GM10248 (cell line): ENCODE measurements around the gene ZC3H18.

Source experiments
- CTCF ChIA-PET: fragments of 300-600 bp; sonication (Branson Sonifier 250); formaldehyde crosslinking; extraction: SDS; loops from one replicate; lab custom pipeline; 2021; ENCODE audit warnings: antibody characterized with exemption; lab: Yijun Ruan, JAX
- POLR2A ChIA-PET: fragments of 350-650 bp; sonication (Branson Sonifier 250); formaldehyde crosslinking; extraction: SDS; loops from one replicate; lab custom pipeline; 2020; ENCODE audit warnings: antibody characterized with exemption; lab: Yijun Ruan, JAX
- DNase-seq: peaks from one replicate; pipeline ENCODE4 v3.0.0; 2012; ENCODE audit errors: extremely low spot score
- TF ChIP-seq, protein P1 (sequence below): IDR thresholded peaks from 2 replicates; pipeline ENCODE4 v1.5.1; 2012; ENCODE audit warnings: mild to moderate bottlenecking, low read depth; ENCODE audit errors: extremely low read depth, missing control alignments, control extremely low read depth

Gene ZC3H18

DNA sequence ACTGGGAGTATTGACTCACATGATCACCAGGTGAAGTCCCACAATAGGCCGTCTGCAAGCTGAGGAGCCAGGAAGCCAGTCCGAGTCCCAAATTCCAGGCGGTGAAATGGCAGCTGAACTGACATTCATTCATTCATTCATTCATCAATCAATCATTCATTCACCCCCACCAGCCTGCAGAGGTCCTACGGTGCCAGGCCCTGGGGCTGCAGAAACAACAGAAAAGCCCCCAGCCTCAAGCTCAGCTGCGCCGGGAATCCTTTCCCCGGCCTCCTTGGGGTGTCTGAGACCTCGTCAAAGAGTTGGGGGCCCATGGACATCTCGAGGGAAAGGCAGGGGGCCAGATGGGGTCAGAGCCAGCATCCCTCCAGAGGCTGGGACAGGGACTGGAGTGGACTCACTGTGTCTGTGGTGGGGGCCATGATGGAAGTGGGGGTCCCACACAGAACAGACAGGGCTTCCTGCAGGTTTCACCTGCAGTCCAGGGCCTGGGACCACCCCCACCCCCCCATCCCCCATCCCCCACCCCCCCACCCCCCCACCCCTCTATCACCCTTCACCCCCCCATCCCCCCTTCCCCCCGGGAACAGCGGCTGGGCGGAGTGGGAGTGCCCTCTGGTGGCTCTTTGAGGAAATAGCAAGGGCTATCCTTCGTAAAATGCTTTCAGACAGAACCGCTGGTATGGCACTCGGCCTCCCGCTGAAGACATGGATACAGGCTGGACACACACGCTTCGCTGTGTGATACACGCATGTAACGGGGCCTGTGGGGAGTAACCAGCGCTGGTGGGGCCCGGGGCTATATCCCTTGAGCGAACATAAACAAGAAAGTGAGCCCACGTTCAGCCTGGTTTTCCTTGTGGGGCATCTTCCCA lies 8.5 kb upstream of the ZC3H18 start:
- DNase-seq, result peak; percentile 71
- ChIA-PET POLR2A (no interaction called here), CTCF (interaction anchor here (0.7 to 1.9 kb wide), 14 partner anchors 8 to 296 kb away, joined by 3 to 8 read pairs (median 4); partner anchors contain the start of genes TRAPPC2L and ZC3H18)
- TF ChIP-seq, protein P1, sequence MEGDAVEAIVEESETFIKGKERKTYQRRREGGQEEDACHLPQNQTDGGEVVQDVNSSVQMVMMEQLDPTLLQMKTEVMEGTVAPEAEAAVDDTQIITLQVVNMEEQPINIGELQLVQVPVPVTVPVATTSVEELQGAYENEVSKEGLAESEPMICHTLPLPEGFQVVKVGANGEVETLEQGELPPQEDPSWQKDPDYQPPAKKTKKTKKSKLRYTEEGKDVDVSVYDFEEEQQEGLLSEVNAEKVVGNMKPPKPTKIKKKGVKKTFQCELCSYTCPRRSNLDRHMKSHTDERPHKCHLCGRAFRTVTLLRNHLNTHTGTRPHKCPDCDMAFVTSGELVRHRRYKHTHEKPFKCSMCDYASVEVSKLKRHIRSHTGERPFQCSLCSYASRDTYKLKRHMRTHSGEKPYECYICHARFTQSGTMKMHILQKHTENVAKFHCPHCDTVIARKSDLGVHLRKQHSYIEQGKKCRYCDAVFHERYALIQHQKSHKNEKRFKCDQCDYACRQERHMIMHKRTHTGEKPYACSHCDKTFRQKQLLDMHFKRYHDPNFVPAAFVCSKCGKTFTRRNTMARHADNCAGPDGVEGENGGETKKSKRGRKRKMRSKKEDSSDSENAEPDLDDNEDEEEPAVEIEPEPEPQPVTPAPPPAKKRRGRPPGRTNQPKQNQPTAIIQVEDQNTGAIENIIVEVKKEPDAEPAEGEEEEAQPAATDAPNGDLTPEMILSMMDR, result peak; percentile 80

DNA sequence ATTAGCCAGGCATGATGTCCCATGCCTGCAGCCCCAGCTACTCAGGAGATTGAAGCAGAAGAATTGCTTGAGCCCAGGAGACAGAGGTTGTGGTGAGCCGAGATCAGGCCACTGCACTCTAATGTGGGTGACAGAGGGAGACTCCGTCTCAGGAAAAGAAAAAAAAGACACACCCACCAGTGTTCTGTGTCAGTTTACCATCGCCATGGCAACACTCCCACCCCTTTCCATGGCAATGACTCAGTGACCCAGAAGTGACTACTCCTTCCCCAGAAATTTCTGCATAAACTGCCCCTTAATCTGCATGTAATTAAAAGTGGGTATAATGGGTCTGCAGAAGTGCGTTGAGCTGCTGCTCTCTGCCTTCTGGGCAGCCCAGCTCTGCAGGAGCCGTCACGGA lies 4.0 kb upstream of the ZC3H18 start:
- ChIA-PET POLR2A (no interaction called here), CTCF (interaction anchor here (1.0 to 1.6 kb wide), 2 partner anchors 24 to 30 kb away, joined by 3 to 4 read pairs; no protein-coding TSS in a partner anchor)
- DNase-seq, result no peak
- TF ChIP-seq, protein P1, result no peak

- ChIA-PET CTCF (no interaction called here), POLR2A (no interaction called here)
Measured at GRCh38 chr16:88568710-88569613, 1.2 kb upstream of the ZC3H18 start.

DNA sequence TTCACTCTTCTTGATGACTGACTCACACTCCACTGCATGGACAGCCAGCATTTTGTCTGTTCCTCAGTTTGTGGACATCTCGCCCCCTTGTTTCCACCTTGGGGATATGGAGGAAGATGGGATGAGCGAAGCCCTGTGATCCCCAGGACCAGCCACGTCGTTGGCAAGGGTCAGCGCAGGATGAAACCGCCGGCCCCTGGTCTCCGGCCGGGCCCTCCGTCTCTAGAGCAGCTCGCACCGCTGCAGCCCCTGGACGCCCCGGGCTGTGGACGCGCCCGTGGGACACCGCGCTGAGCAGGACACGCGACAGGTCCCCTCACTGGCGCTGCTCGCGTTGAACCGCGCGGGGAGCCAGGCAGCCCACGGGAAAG lies 604 bp upstream of the ZC3H18 start:
- ChIA-PET POLR2A (interaction anchor here (0.6 to 1.6 kb wide), 4 partner anchors 12 to 624 kb away, joined by 3 to 9 read pairs (median 5); partner anchors contain the start of gene ZFPM1), CTCF (interaction anchor here (1.0 to 1.6 kb wide), 5 partner anchors 8 to 168 kb away, joined by 3 to 8 read pairs (median 4); no protein-coding TSS in a partner anchor)
- TF ChIP-seq, protein P1, result no peak
- no peak for DNase-seq

More at GRCh38 chr16:88568710-88569613, 1.2 kb upstream of the ZC3H18 start:
- TF ChIP-seq, protein P1, result no peak
- DNase-seq, result no peak

DNA sequence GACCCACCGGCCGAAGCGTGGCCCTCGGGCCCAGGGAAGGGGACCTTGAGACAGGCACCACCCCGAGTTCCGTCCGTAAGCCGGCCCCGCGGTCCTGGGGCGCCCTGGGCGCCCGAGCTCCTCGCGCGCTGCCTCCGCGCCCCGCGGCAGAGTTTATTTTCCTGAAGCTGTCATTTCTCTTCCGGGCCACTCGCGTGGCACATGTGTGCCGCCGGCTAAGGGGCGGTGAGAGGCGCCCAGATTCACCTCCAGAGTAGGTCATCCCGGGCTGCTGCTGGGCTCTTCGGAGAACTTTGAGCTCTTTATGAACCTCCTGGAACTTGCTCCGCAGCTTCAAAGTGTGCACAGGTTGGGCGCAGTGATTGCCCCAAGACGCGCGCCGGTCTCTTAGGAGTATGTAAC lies 489 bp downstream of the ZC3H18 start:
- TF ChIP-seq, protein P1, result no peak
- ChIA-PET CTCF (interaction anchor here (1.0 to 2.1 kb wide), 8 partner anchors 8 to 167 kb away, joined by 3 to 8 read pairs (median 4); no protein-coding TSS in a partner anchor), POLR2A (interaction anchor here (1.6 kb wide), 1 partner anchor 11 kb away, joined by 9 read pairs; no protein-coding TSS in a partner anchor)
- no peak for DNase-seq

DNA sequence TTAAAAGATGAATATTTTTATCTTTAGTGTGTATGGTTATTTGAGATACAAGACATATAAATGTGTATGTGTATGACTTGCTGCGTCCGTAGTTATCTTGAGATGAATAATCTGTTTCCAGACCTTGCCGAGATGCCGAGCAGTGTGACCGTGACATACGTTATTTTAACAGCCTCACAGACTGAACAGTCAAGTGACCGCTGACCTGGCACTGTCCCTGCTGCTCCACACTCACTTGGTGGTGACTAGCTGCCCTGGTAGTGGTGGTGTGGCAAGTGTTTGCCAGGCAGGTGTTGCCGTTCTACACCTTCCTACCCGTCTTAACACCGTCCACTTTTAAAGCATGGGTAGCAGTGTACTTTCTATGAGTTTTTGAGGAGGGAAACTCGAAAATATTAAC lies 5.0 kb downstream of the ZC3H18 start:
- TF ChIP-seq, protein P1, result no peak
- no peak for DNase-seq
- ChIA-PET CTCF (no interaction called here), POLR2A (no interaction called here)
